H9 (cell line): Measurements from ENCODE around the gene HK3. TPM values are rescaled to one million over a fixed set of nuclear protein-coding genes. Genes with fewer than 3 reads are reported as not detected.
A peak's percentile ranks its signal among the peaks of the same experiment; 100 is the strongest.

ENCODE experiments used
- DNase-seq: peaks from one replicate; pipeline ENCODE4 v3.0.0-alpha.2; 2017
- H2AFZ ChIP-seq: one replicate; pipeline ENCODE4 v1.6.1; 2013; ENCODE audit warnings: mild to moderate bottlenecking, low read length, control low read depth, moderate library complexity
- H2AK5ac ChIP-seq: 2 replicates; pipeline ENCODE4 v1.6.1; 2013; ENCODE audit warnings: low read length, control low read depth, mixed read lengths; ENCODE audit not compliant: insufficient read length
- H2BK120ac ChIP-seq: one replicate; pipeline ENCODE4 v1.6.1; 2013; ENCODE audit warnings: low read depth, mild to moderate bottlenecking, low read length, control low read depth, inconsistent platforms; ENCODE audit not compliant: poor library complexity, severe bottlenecking
- H2BK12ac ChIP-seq: 2 replicates; pipeline ENCODE4 v1.6.1; 2013; ENCODE audit warnings: low read length, control low read depth, mixed read lengths, low read depth; ENCODE audit not compliant: insufficient read length
- H2BK15ac ChIP-seq: 2 replicates; pipeline ENCODE4 v1.6.1; 2013; ENCODE audit warnings: low read depth, low read length, control low read depth
- H2BK20ac ChIP-seq: one replicate; pipeline ENCODE4 v1.6.1; 2013; ENCODE audit warnings: low read depth, mild to moderate bottlenecking, low read length, control low read depth, inconsistent platforms; ENCODE audit not compliant: poor library complexity, severe bottlenecking
- H2BK5ac ChIP-seq: 2 replicates; pipeline ENCODE4 v1.6.1; 2013; ENCODE audit warnings: low read length, control low read depth, mixed read lengths; ENCODE audit not compliant: insufficient read length
- H3K14ac ChIP-seq: 2 replicates; pipeline ENCODE4 v1.6.1; 2013; ENCODE audit warnings: low read length, control low read depth; ENCODE audit not compliant: insufficient read depth
- H3K18ac ChIP-seq: 2 replicates; pipeline ENCODE4 v1.6.1; 2013; ENCODE audit warnings: low read depth, mild to moderate bottlenecking, mixed read lengths, low read length, control low read depth; ENCODE audit not compliant: insufficient read length
- H3K23ac ChIP-seq: 2 replicates; pipeline ENCODE4 v1.6.1; 2013; ENCODE audit warnings: low read length, control low read depth, mixed read lengths, low read depth; ENCODE audit not compliant: insufficient read length
- H3K23me2 ChIP-seq: 2 replicates; pipeline ENCODE4 v1.6.1; 2013; ENCODE audit warnings: low read depth, mild to moderate bottlenecking, mixed read lengths, low read length, control low read depth; ENCODE audit not compliant: insufficient read length, poor library complexity, severe bottlenecking
- H3K27ac ChIP-seq: 2 replicates; pipeline ENCODE4 v1.5.1; 2013; ENCODE audit warnings: low read length, control low read depth, mixed read lengths, low read depth; ENCODE audit not compliant: insufficient read length
- H3K27me3 ChIP-seq: 2 replicates; pipeline ENCODE4 v1.6.1; 2013; ENCODE audit warnings: low read length, control low read depth, inconsistent platforms; ENCODE audit not compliant: insufficient read depth
- H3K4ac ChIP-seq: 2 replicates; pipeline ENCODE4 v1.6.1; 2013; ENCODE audit warnings: low read depth, mild to moderate bottlenecking, control low read depth, inconsistent platforms, low read length, moderate library complexity
- H3K4me1 ChIP-seq: 2 replicates; pipeline ENCODE4 v1.6.1; 2013; ENCODE audit warnings: low read length, control low read depth, inconsistent platforms; ENCODE audit not compliant: insufficient read depth
- H3K4me2 ChIP-seq: 2 replicates; pipeline ENCODE4 v1.6.1; 2013; ENCODE audit warnings: low read length, control low read depth, mixed read lengths; ENCODE audit not compliant: insufficient read length, insufficient read depth
- H3K56ac ChIP-seq: 2 replicates; pipeline ENCODE4 v1.6.1; 2013; ENCODE audit warnings: low read depth, mild to moderate bottlenecking, mixed read lengths, low read length, control low read depth; ENCODE audit not compliant: insufficient read length
- H3K79me1 ChIP-seq: 2 replicates; pipeline ENCODE4 v1.6.1; 2013; ENCODE audit warnings: low read depth, mild to moderate bottlenecking, moderate library complexity, low read length, control low read depth, inconsistent platforms; ENCODE audit not compliant: insufficient read depth, poor library complexity, severe bottlenecking
- H3K79me2 ChIP-seq: 2 replicates; pipeline ENCODE4 v1.6.1; 2013; ENCODE audit warnings: low read length, control low read depth, inconsistent platforms; ENCODE audit not compliant: insufficient read depth
- H3K9ac ChIP-seq: 2 replicates; pipeline ENCODE4 v1.6.1; 2013; ENCODE audit warnings: low read length, control low read depth, mixed read lengths; ENCODE audit not compliant: insufficient read length; ENCODE audit errors: extremely low read depth
- H3K9me3 ChIP-seq: one replicate; pipeline ENCODE4 v1.6.1; 2013; ENCODE audit warnings: low read depth, low read length, inconsistent platforms; ENCODE audit not compliant: control insufficient read depth
- H3T11ph ChIP-seq: one replicate; pipeline ENCODE4 v1.6.1; 2013; ENCODE audit warnings: mild to moderate bottlenecking, low read length, control low read depth, inconsistent platforms
- H4K20me1 ChIP-seq: one replicate; pipeline ENCODE4 v1.6.1; 2013; ENCODE audit not compliant: control insufficient read depth, insufficient read length, insufficient read depth
- H4K5ac ChIP-seq: 2 replicates; pipeline ENCODE4 v1.6.1; 2013; ENCODE audit warnings: low read depth, mild to moderate bottlenecking, mixed read lengths, low read length, control low read depth; ENCODE audit not compliant: insufficient read length
- H4K8ac ChIP-seq: replicated peaks from 2 replicates; pipeline ENCODE4 v1.6.1; 2013; ENCODE audit warnings: low read length, control low read depth, mixed read lengths, low read depth; ENCODE audit not compliant: insufficient read length
- H4K91ac ChIP-seq: 2 replicates; pipeline ENCODE4 v1.6.1; 2013; ENCODE audit warnings: low read depth, mild to moderate bottlenecking, moderate library complexity, mixed read lengths, low read length, control low read depth; ENCODE audit not compliant: insufficient read length
- H3K27ac Mint-ChIP-seq, 3 experiments: 2 replicates in 2 of 3; 3 replicates in 1 of 3; pipeline ENCODE4 v1.8.0; 2020 to 2021; ENCODE audit warnings: mixed read lengths in 3 of 3, mild to moderate bottlenecking in 1 of 3, moderate library complexity in 1 of 3
- H3K27me3 Mint-ChIP-seq: 2 replicates; pipeline ENCODE4 v1.8.0; 2021; ENCODE audit warnings: low read depth, mild to moderate bottlenecking, moderate library complexity, mixed read lengths
- H3K36me3 Mint-ChIP-seq, 3 experiments: 2 replicates in 2 of 3; 3 replicates in 1 of 3; pipeline ENCODE4 v1.8.0; 2020 to 2021; ENCODE audit warnings: low read depth in 3 of 3, mixed read lengths in 3 of 3; ENCODE audit not compliant: insufficient read depth in 1 of 3
- H3K4me1 Mint-ChIP-seq, 2 experiments: 2 replicates each; pipeline ENCODE4 v1.8.0; 2020; ENCODE audit warnings: mixed read lengths in 2 of 2
- H3K4me3 Mint-ChIP-seq, 2 experiments: 2 replicates in 1 of 2; 3 replicates in 1 of 2; pipeline ENCODE4 v1.8.0; 2020 to 2021; ENCODE audit warnings: mild to moderate bottlenecking in 2 of 2, mixed read lengths in 2 of 2, moderate library complexity in 1 of 2
- H3K9me3 Mint-ChIP-seq, 2 experiments: 2 replicates in 1 of 2; 3 replicates in 1 of 2; pipeline ENCODE4 v1.8.0; 2020; ENCODE audit warnings: mild to moderate bottlenecking in 2 of 2, mixed read lengths in 2 of 2, moderate library complexity in 1 of 2
- WGBS: extraction: QIAGEN DNeasy Blood & Tissue Kit; methylation state at CpG from one replicate; pipeline ENCODE4 v1.1.7; 2013; ENCODE audit warnings: missing lambda C conversion rate, low lambda C conversion rate, mixed read lengths; ENCODE audit not compliant: insufficient read length; ENCODE audit errors: extremely low coverage; 5-methylcytosine and 5-hydroxymethylcytosine counted together
- total RNA-seq: library from RNA; stranded (reverse); gene quantifications from 2 replicates; pipeline ENCODE4 v1.2.1, GENCODE V29; 2021
- TF ChIP-seq, protein P1 (sequence below): fragments of 200-600 bp; sonication (generic); conservative IDR thresholded peaks from 3 replicates; pipeline ENCODE4 v1.8.0; 2021; ENCODE audit warnings: antibody characterized with exemption, mild to moderate bottlenecking

The HK3 gene
- total RNA-seq, 1 experiment from 2014 or later: not detected

DNA sequence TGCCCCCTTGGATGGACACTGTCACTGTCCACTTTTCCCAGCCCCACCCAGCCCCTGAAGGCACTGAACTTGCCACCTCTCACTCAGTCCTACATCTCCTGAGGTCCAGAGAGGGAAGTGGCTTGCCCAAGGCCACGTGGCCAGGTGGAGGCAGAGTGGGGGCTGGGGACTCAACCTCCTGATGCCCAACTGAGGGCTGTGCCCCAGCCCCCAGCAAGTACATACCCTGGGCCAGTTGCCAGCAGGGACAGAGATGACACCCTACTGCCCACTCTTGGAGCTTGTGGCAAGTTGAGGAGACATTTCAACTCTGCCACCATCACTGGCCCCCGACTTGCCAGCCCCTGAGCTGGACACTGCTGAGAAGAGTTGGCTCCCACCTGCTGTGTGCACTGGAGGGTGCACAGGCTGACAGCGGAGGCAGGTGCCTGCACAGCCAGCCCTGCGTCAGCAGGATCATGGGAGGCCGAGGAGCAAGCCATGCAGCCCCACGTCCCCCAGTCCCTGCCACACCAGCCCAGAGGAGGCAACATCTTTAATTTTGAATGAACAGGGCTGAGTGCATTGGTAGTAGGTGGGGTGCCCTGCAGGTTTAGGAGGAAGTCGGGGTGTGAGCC is 49.4 kb downstream of the HK3 start:
- Histone ChIP-seq H4K91ac (no peak overlapping the region), H2BK120ac (no peak overlapping the region), H2BK15ac (no peak overlapping the region), H2AK5ac (no peak overlapping the region), H2AFZ (no peak overlapping the region), H3K27ac (no peak overlapping the region), H3K23ac (no peak overlapping the region), H2BK5ac (no peak overlapping the region), H2BK20ac (no peak overlapping the region), H3K14ac (no peak overlapping the region), H3K9ac (no peak overlapping the region), H3T11ph (no peak overlapping the region), H3K18ac (no peak overlapping the region), H3K4me1 (no peaks in the 10 kb centered on the region), H3K79me1 (no peaks in the 10 kb centered on the region), H3K27me3 (no peaks in the 10 kb centered on the region), H4K5ac (no peak overlapping the region), H3K79me2 (no peaks in the 10 kb centered on the region), H2BK12ac (no peak overlapping the region), H3K23me2 (no peaks in the 10 kb centered on the region), H3K9me3 (no peaks in the 10 kb centered on the region), H3K4ac (no peak overlapping the region), H4K8ac (no peak overlapping the region), H3K56ac (no peak overlapping the region), H4K20me1 (no peaks in the 10 kb centered on the region), H3K4me2 (no peak overlapping the region)
- Mint-ChIP-seq H3K4me1 (peaks cover 0 to 26% of the 10 kb centered on the region in 2 experiments; a peak in 2 of 4 replicates), H3K27me3 (no peaks in the 10 kb centered on the region; the same call in 1 of the 2 replicates), H3K4me3 (peak overlapping the region in 1 of 2 experiments; percentile 18; a peak in 1 of 5 replicates), H3K36me3 (no peaks in the 10 kb centered on the region), H3K9me3 (no peaks in the 10 kb centered on the region), H3K27ac (no peak overlapping the region; a peak in 1 of 7 replicates)
- DNase-seq: no peak
- TF ChIP-seq, protein P1, sequence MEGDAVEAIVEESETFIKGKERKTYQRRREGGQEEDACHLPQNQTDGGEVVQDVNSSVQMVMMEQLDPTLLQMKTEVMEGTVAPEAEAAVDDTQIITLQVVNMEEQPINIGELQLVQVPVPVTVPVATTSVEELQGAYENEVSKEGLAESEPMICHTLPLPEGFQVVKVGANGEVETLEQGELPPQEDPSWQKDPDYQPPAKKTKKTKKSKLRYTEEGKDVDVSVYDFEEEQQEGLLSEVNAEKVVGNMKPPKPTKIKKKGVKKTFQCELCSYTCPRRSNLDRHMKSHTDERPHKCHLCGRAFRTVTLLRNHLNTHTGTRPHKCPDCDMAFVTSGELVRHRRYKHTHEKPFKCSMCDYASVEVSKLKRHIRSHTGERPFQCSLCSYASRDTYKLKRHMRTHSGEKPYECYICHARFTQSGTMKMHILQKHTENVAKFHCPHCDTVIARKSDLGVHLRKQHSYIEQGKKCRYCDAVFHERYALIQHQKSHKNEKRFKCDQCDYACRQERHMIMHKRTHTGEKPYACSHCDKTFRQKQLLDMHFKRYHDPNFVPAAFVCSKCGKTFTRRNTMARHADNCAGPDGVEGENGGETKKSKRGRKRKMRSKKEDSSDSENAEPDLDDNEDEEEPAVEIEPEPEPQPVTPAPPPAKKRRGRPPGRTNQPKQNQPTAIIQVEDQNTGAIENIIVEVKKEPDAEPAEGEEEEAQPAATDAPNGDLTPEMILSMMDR: no peak
- no CpG with 5 or more reads among the region's 7 CpGs for WGBS
